ENCODE results near the gene LAMTOR3. TPM values are rescaled to one million over a fixed set of nuclear protein-coding genes. Genes with fewer than 3 reads are reported as not detected.

LAMTOR3 gene
- total RNA-seq, 1 experiment from 2014 or later, result 30.6 TPM

DNA sequence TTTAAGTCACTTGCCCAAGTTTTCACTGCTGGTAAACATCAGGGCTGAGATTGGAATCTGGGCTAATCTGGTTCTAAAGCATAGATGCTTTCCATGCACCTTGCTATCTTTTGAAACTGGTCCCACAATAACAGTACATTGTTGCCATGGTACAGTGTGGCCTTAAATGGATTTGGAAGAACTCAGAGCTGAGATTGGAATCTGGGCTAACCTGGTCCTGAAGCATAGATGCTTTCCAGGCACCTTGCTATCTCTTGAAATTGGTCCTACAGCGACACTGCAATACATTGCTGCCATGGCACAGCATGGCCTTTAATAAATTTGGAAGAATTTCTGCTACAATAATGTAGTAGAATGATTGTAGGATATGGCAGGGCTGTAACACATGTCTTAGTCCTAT, 49.0 kb downstream of the LAMTOR3 start:
- Mint-ChIP-seq H3K4me3 (no peak overlapping the region), H3K9me3 (no peaks in the 10 kb centered on the region), H3K27me3 (ENCODE audit: low read depth) (no peaks in the 10 kb centered on the region), H3K4me1 (no peaks in the 10 kb centered on the region), H3K27ac (no peak overlapping the region), H3K36me3 (ENCODE audit: insufficient read depth in 1 of 3, low read depth in 3 of 3) (no peaks in the 10 kb centered on the region)
- no peak overlapping the region for H3K4ac ChIP-seq (ENCODE audit: low read depth, low read length)
- no peaks in the 10 kb centered on the region for H4K20me1 ChIP-seq (ENCODE audit: control insufficient read depth, insufficient read depth, insufficient read length)
- H3K23me2 ChIP-seq (ENCODE audit: insufficient read length, low read depth, low read length, poor library complexity, severe bottlenecking), result no peaks in the 10 kb centered on the region
- no peak for DNase-seq
- no peak overlapping the region for H3K27ac ChIP-seq (ENCODE audit: insufficient read length, low read depth, low read length)
- H3K23ac ChIP-seq (ENCODE audit: insufficient read length, low read depth, low read length), result no peak overlapping the region
- H4K5ac ChIP-seq (ENCODE audit: insufficient read length, low read depth, low read length), result no peak overlapping the region
- H3K79me2 ChIP-seq (ENCODE audit: insufficient read depth, low read length), result no peaks in the 10 kb centered on the region
- H2BK20ac ChIP-seq (ENCODE audit: low read depth, low read length, poor library complexity, severe bottlenecking), result no peak overlapping the region
- no peak overlapping the region for H2BK12ac ChIP-seq (ENCODE audit: insufficient read length, low read depth, low read length)
- H2AK5ac ChIP-seq (ENCODE audit: insufficient read length, low read length), result no peak overlapping the region
- no peak overlapping the region for H3K14ac ChIP-seq (ENCODE audit: insufficient read depth, low read length)
- WGBS (ENCODE audit: extremely low coverage, insufficient read length, low lambda C conversion rate), result no CpG with 5 or more reads among the region's 1 CpG
- H3K4me1 ChIP-seq (ENCODE audit: insufficient read depth, low read length), result no peaks in the 10 kb centered on the region
- H2BK120ac ChIP-seq (ENCODE audit: low read depth, low read length, poor library complexity, severe bottlenecking), result no peak overlapping the region
- H3T11ph ChIP-seq (ENCODE audit: low read length), result no peak overlapping the region
- H3K56ac ChIP-seq (ENCODE audit: insufficient read length, low read depth, low read length), result no peak overlapping the region
- no peak overlapping the region for H2BK5ac ChIP-seq (ENCODE audit: insufficient read length, low read length)
- H3K27me3 ChIP-seq (ENCODE audit: insufficient read depth, low read length), result no peaks in the 10 kb centered on the region
- H3K4me2 ChIP-seq (ENCODE audit: insufficient read depth, insufficient read length, low read length), result no peak overlapping the region
- no peaks in the 10 kb centered on the region for H3K9me3 ChIP-seq (ENCODE audit: control insufficient read depth, low read depth, low read length)
- TF ChIP-seq, protein P1, sequence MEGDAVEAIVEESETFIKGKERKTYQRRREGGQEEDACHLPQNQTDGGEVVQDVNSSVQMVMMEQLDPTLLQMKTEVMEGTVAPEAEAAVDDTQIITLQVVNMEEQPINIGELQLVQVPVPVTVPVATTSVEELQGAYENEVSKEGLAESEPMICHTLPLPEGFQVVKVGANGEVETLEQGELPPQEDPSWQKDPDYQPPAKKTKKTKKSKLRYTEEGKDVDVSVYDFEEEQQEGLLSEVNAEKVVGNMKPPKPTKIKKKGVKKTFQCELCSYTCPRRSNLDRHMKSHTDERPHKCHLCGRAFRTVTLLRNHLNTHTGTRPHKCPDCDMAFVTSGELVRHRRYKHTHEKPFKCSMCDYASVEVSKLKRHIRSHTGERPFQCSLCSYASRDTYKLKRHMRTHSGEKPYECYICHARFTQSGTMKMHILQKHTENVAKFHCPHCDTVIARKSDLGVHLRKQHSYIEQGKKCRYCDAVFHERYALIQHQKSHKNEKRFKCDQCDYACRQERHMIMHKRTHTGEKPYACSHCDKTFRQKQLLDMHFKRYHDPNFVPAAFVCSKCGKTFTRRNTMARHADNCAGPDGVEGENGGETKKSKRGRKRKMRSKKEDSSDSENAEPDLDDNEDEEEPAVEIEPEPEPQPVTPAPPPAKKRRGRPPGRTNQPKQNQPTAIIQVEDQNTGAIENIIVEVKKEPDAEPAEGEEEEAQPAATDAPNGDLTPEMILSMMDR (conservative IDR thresholded peaks at IDR 0.05), result no peak
- H4K8ac ChIP-seq (replicated peaks; ENCODE audit: insufficient read length, low read depth, low read length), result no peak overlapping the region
- no peak overlapping the region for H3K9ac ChIP-seq (ENCODE audit: extremely low read depth, insufficient read length, low read length)
- H4K91ac ChIP-seq (ENCODE audit: insufficient read length, low read depth, low read length), result no peak overlapping the region
- no peak overlapping the region for H2AFZ ChIP-seq (ENCODE audit: low read length)
- no peak overlapping the region for H2BK15ac ChIP-seq (ENCODE audit: low read depth, low read length)
- no peaks in the 10 kb centered on the region for H3K79me1 ChIP-seq (ENCODE audit: insufficient read depth, low read depth, low read length, poor library complexity, severe bottlenecking)
- H3K18ac ChIP-seq (ENCODE audit: insufficient read length, low read depth, low read length), result no peak overlapping the region

All from H9 (cell line).